Measurements from ENCODE around the gene SH3GLB1. TPM values are rescaled to one million over a fixed set of nuclear protein-coding genes. Genes with fewer than 3 reads are reported as not detected.

Gene SH3GLB1
- total RNA-seq, 1 experiment from 2014 or later: 48.7 TPM

GRCh38 chr1:86774305-86775295 is 70.2 kb downstream of the SH3GLB1 start:
- Mint-ChIP-seq H3K4me1 (ENCODE audit: low read depth, unreplicated experiment) (peaks cover 47% of the 10 kb centered on the region), H3K27me3 (ENCODE audit: insufficient read depth, unreplicated experiment) (no peaks in the 10 kb centered on the region), H3K9me3 (ENCODE audit: unreplicated experiment) (peaks cover 13% of the 10 kb centered on the region), H3K4me3 (ENCODE audit: unreplicated experiment) (peak overlapping the region; percentile 71), H3K27ac (ENCODE audit: unreplicated experiment) (peak overlapping the region; percentile 97), H3K36me3 (ENCODE audit: insufficient read depth, unreplicated experiment) (peaks cover 13% of the 10 kb centered on the region)
- TF ChIP-seq CTCF (IDR thresholded peaks at IDR 0.05; ENCODE audit: insufficient read depth in 1 of 2, low read depth in 1 of 2, low read length in 1 of 2, severe bottlenecking in 1 of 2, unreplicated experiment in 1 of 2): no peak
- ChIA-PET POLR2A (interaction anchor here (1.1 kb wide), 1 partner anchor 140 kb away, joined by 7 read pairs; the partner anchor contains the start of genes HS2ST1 and SELENOF), CTCF (no interaction called here)
- Histone ChIP-seq H3K4me1 (peaks cover 43% of the 10 kb centered on the region), H3K36me3 (ENCODE audit: control insufficient read depth, insufficient read depth, low read length) (no peaks in the 10 kb centered on the region), H3K9me3 (no peaks in the 10 kb centered on the region), H3K27me3 (replicated peaks; ENCODE audit: control insufficient read depth, insufficient read depth, low read length) (no peaks in the 10 kb centered on the region), H3K4me3 (ENCODE audit: low read depth, low read length) (no peak overlapping the region)
- DNase-seq: peak; percentile 82 to 91
- no TSS peak for BruUV-seq (replicated peaks)
- intact Hi-C loops (cut with micrococcal nuclease; ENCODE audit: unreplicated experiment): loop anchor here (1.0 to 2.0 kb wide), 6 partner anchors 12 to 194 kb away; partner anchors contain the start of genes HS2ST1, SELENOF and SH3GLB1

GRCh38 chr1:86775395-86775794 is 71.0 kb downstream of the SH3GLB1 start:
- no peaks in the 10 kb centered on the region for H3K9me3 ChIP-seq
- peak overlapping the region; percentile 97 for H3K27ac Mint-ChIP-seq (ENCODE audit: unreplicated experiment)
- ChIA-PET CTCF (no interaction called here), POLR2A (no interaction called here)
- H3K9me3 Mint-ChIP-seq (ENCODE audit: unreplicated experiment): peaks cover 5% of the 10 kb centered on the region
- peak overlapping the region; percentile 71 for H3K4me3 Mint-ChIP-seq (ENCODE audit: unreplicated experiment)
- DNase-seq: peak; percentile 53 to 61
- intact Hi-C loops (cut with micrococcal nuclease; ENCODE audit: unreplicated experiment): loop anchor here (2.0 kb wide), 4 partner anchors 29 to 193 kb away; partner anchors contain the start of genes HS2ST1, SELENOF and SH3GLB1
- peaks cover 45% of the 10 kb centered on the region for H3K4me1 ChIP-seq
- peaks cover 50% of the 10 kb centered on the region for H3K4me1 Mint-ChIP-seq (ENCODE audit: low read depth, unreplicated experiment)
- H3K27me3 Mint-ChIP-seq (ENCODE audit: insufficient read depth, unreplicated experiment): no peaks in the 10 kb centered on the region
- no peak for TF ChIP-seq CTCF (IDR thresholded peaks at IDR 0.05; ENCODE audit: insufficient read depth in 1 of 2, low read depth in 1 of 2, low read length in 1 of 2, severe bottlenecking in 1 of 2, unreplicated experiment in 1 of 2)
- no peak overlapping the region for H3K4me3 ChIP-seq (ENCODE audit: low read depth, low read length)
- H3K27me3 ChIP-seq (replicated peaks; ENCODE audit: control insufficient read depth, insufficient read depth, low read length): no peaks in the 10 kb centered on the region
- H3K36me3 ChIP-seq (ENCODE audit: control insufficient read depth, insufficient read depth, low read length): no peaks in the 10 kb centered on the region
- peaks cover 13% of the 10 kb centered on the region for H3K36me3 Mint-ChIP-seq (ENCODE audit: insufficient read depth, unreplicated experiment)
- no TSS peak for BruUV-seq (replicated peaks)

- Histone ChIP-seq H3K9me3 (no peaks in the 10 kb centered on the region), H3K36me3 (ENCODE audit: control insufficient read depth, insufficient read depth, low read length) (no peaks in the 10 kb centered on the region), H3K4me1 (peaks cover 52% of the 10 kb centered on the region), H3K27me3 (replicated peaks; ENCODE audit: control insufficient read depth, insufficient read depth, low read length) (no peaks in the 10 kb centered on the region), H3K4me3 (ENCODE audit: low read depth, low read length) (no peak overlapping the region)
- ChIA-PET POLR2A (no interaction called here), CTCF (no interaction called here)
- DNase-seq: no peak
- no TSS peak for BruUV-seq (replicated peaks)
- intact Hi-C loops (cut with micrococcal nuclease; ENCODE audit: unreplicated experiment): no loop called here
- Mint-ChIP-seq H3K27ac (ENCODE audit: unreplicated experiment) (peak overlapping the region; percentile 97), H3K4me3 (ENCODE audit: unreplicated experiment) (no peak overlapping the region), H3K9me3 (ENCODE audit: unreplicated experiment) (no peaks in the 10 kb centered on the region), H3K4me1 (ENCODE audit: low read depth, unreplicated experiment) (peaks cover 46% of the 10 kb centered on the region), H3K36me3 (ENCODE audit: insufficient read depth, unreplicated experiment) (peaks cover 13% of the 10 kb centered on the region), H3K27me3 (ENCODE audit: insufficient read depth, unreplicated experiment) (no peaks in the 10 kb centered on the region)
- no peak for TF ChIP-seq CTCF (IDR thresholded peaks at IDR 0.05; ENCODE audit: insufficient read depth in 1 of 2, low read depth in 1 of 2, low read length in 1 of 2, severe bottlenecking in 1 of 2, unreplicated experiment in 1 of 2)
These were observed 71.7 kb downstream of the SH3GLB1 start for GRCh38 chr1:86776108-86776507.

Data from Caco-2 (cell line).